Measurements from ENCODE around the gene NAA15. TPM values are rescaled to one million over a fixed set of nuclear protein-coding genes. Genes with fewer than 3 reads are reported as not detected.
"Not testable (repeated sequence)": the region's sequence is repeated elsewhere in the genome, so short reads cannot be mapped to it uniquely, and the experiment has no call there.

The NAA15 gene
- total and polyA plus RNA-seq, 8 donors, result 4.8 to 55.1 (median 19.0) TPM

- 77 to 89% (median 88%) methylated on average over 2 of the region's 2 CpGs for WGBS, 5 donors
- TF ChIP-seq EP300 (IDR thresholded peaks at IDR 0.05) (no peak), POLR2A (IDR thresholded peaks at IDR 0.05) (no peak), CTCF (IDR thresholded peaks at IDR 0.05) (no peak), POLR2AphosphoS5 (IDR thresholded peaks at IDR 0.05) (no peak)
Observed at GRCh38 chr4:139438141-139438540, 136.8 kb downstream of the NAA15 start.

GRCh38 chr4:139441029-139441428 lies 139.7 kb downstream of the NAA15 start:
- DNase-seq, result no peak
- no peak for TF ChIP-seq CTCF (IDR thresholded peaks at IDR 0.05)
- no peak for TF ChIP-seq POLR2A (IDR thresholded peaks at IDR 0.05)
- no peak for TF ChIP-seq EP300 (IDR thresholded peaks at IDR 0.05)
- TF ChIP-seq POLR2AphosphoS5 (IDR thresholded peaks at IDR 0.05), result no peak
- 92 to 99% (median 97%) methylated on average over 4 of the region's 4 CpGs for WGBS, 5 donors
- Histone ChIP-seq H3K4me3 (no peak overlapping the region), H3K4me1 (no peaks in the 10 kb centered on the region), H3K27me3 (no peaks in the 10 kb centered on the region), H3K9me3 (peaks cover 0 to 15% (median 6%) of the 10 kb centered on the region in 4 donors), H3K36me3 (peaks cover 0 to 22% (median 12%) of the 10 kb centered on the region in 4 donors), H3K27ac (no peak overlapping the region)
- intact Hi-C loops (cut with DNase I; ENCODE audit: low total_unique reads), result no loop called here

More at GRCh38 chr4:139438141-139438540, 136.8 kb downstream of the NAA15 start:
- Histone ChIP-seq H3K27ac (no peak overlapping the region), H3K9me3 (peaks cover 0 to 16% (median 8%) of the 10 kb centered on the region in 4 donors), H3K27me3 (no peaks in the 10 kb centered on the region), H3K4me1 (no peaks in the 10 kb centered on the region), H3K4me3 (no peak overlapping the region), H3K36me3 (peaks cover 0 to 22% (median 12%) of the 10 kb centered on the region in 4 donors)
- no peak for DNase-seq
- intact Hi-C loops (cut with DNase I; ENCODE audit: low total_unique reads), result no loop called here

- H3K4me3 ChIP-seq, result no peak overlapping the region
- no peaks in the 10 kb centered on the region for H3K36me3 ChIP-seq
- WGBS, 5 donors, result 89 to 94% (median 91%) methylated on average over 7 of the region's 7 CpGs
- intact Hi-C loops (cut with DNase I; ENCODE audit: low total_unique reads), result no loop called here
- no peak for TF ChIP-seq POLR2AphosphoS5 (IDR thresholded peaks at IDR 0.05)
- TF ChIP-seq EP300 (IDR thresholded peaks at IDR 0.05), result no peak
- TF ChIP-seq POLR2A (IDR thresholded peaks at IDR 0.05), result no peak
- TF ChIP-seq CTCF (IDR thresholded peaks at IDR 0.05), result no peak
- H3K4me1 ChIP-seq, result no peaks in the 10 kb centered on the region
- no peaks in the 10 kb centered on the region for H3K27me3 ChIP-seq
- H3K9me3 ChIP-seq, result peaks cover 0 to 13% (median 0%) of the 10 kb centered on the region in 4 donors
- no peak for DNase-seq
- no peak overlapping the region for H3K27ac ChIP-seq
Observed at GRCh38 chr4:139443661-139444060, 142.4 kb downstream of the NAA15 start.

- H3K4me1 ChIP-seq; H3K27me3 ChIP-seq; H3K9me3 ChIP-seq; intact Hi-C loops (cut with DNase I; ENCODE audit: low total_unique reads); H3K27ac ChIP-seq; H3K4me3 ChIP-seq; H3K36me3 ChIP-seq; DNase-seq: not testable (repeated sequence)
- WGBS, 5 donors, result 59 to 88% (median 65%) methylated on average over 3 of the region's 3 CpGs
Observed at GRCh38 chr4:139444881-139445280, 143.6 kb downstream of the NAA15 start.

GRCh38 chr4:139447078-139447477 lies 145.8 kb downstream of the NAA15 start:
- intact Hi-C loops (cut with DNase I; ENCODE audit: low total_unique reads), result not testable (repeated sequence)
- WGBS, 5 donors, result 85 to 99% (median 95%) methylated on average over 4 of the region's 4 CpGs

More at GRCh38 chr4:139447078-139447477, 145.8 kb downstream of the NAA15 start:
- H3K9me3 ChIP-seq, H3K27ac ChIP-seq, H3K4me3 ChIP-seq, H3K36me3 ChIP-seq, DNase-seq, H3K27me3 ChIP-seq: not testable (repeated sequence)
- peaks cover 2 to 12% (median 6%) of the 10 kb centered on the region in 4 donors for H3K4me1 ChIP-seq

Data from stomach (tissue), 9 donors.